ENCODE measurements around the gene ZNF502. TPM values are rescaled to one million over a fixed set of nuclear protein-coding genes. Genes with fewer than 3 reads are reported as not detected.

The ZNF502 gene
- total RNA-seq, 6 experiments from 2014 or later, result 0.50 to 1.7 (median 1.1) TPM

DNA sequence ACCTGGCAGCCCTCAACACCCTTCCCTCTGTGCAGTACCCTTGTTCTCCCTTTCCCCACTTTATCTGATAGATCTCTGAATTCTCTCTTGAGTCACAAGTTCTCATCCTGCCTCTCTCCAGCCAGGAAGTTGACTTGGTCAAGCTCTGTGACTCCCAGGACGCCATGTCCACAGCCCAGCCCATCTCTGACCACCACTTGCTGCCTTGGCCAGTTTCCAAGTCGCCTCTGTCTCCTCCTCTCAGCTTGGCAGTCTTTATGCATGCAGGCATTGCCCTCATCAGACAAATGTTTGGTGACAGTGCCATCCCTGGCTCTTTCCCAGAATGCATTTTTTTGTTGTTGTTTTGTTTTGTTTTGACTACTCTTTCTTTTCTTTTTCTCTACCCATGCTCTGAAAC lies 38.2 kb upstream of the ZNF502 start:
- H3K27ac ChIP-seq, result no peak overlapping the region
- 21% methylated on average over 2 of the region's 2 CpGs for WGBS (ENCODE audit: insufficient coverage, low coverage, low lambda C conversion rate, missing lambda C conversion rate)

DNA sequence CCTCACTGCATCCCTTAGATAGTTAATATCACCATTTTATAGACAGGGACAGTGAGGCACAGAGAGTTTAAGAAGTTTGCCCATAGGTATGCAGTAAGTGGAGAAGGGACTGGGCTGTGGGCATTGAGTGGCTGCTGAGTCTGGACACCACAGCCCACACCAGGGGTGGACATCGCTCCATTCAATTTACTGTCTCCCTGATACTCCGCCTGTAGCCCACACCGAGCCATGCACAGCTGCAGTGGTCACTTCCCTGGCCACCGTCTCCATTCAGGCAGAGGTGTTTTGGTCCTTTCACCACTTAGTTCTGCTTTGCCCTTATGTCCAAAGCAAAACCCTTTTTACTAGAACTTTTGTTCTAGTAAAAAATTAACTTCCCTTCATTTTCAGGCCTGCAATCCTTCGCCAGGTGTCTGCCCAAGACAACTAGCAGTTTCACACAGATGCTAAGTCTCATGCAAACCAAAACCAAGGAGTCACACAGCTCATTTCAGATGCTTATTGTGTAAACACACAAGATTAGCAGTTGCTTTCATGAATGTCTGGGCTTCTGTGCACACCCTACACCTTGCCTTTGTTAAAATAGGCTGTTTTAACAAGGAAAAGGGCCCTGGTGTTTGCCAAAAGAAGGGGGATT lies 33.9 kb upstream of the ZNF502 start:
- no peaks in the 10 kb centered on the region for H3K27me3 ChIP-seq
- no peak overlapping the region for H3K27ac ChIP-seq
- no peaks in the 10 kb centered on the region for H3K9me3 ChIP-seq
- no peak for TF ChIP-seq POLR2A (IDR thresholded peaks at IDR 0.05)
- TF ChIP-seq, protein P1, sequence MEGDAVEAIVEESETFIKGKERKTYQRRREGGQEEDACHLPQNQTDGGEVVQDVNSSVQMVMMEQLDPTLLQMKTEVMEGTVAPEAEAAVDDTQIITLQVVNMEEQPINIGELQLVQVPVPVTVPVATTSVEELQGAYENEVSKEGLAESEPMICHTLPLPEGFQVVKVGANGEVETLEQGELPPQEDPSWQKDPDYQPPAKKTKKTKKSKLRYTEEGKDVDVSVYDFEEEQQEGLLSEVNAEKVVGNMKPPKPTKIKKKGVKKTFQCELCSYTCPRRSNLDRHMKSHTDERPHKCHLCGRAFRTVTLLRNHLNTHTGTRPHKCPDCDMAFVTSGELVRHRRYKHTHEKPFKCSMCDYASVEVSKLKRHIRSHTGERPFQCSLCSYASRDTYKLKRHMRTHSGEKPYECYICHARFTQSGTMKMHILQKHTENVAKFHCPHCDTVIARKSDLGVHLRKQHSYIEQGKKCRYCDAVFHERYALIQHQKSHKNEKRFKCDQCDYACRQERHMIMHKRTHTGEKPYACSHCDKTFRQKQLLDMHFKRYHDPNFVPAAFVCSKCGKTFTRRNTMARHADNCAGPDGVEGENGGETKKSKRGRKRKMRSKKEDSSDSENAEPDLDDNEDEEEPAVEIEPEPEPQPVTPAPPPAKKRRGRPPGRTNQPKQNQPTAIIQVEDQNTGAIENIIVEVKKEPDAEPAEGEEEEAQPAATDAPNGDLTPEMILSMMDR (IDR thresholded peaks at IDR 0.05), result no peak
- intact Hi-C loops (cut with DNase I), result no loop called here
- H3K4me1 ChIP-seq, result no peaks in the 10 kb centered on the region
- no peaks in the 10 kb centered on the region for H3K36me3 ChIP-seq
- H3K4me3 ChIP-seq, result no peak overlapping the region
- ATAC-seq, result no peak
- WGBS (ENCODE audit: insufficient coverage, low coverage, low lambda C conversion rate, missing lambda C conversion rate), result 90% methylated on average over 5 of the region's 5 CpGs
- no peak for DNase-seq

More for the DNA sequence above, 38.2 kb upstream of the ZNF502 start:
- Histone ChIP-seq H3K4me3 (no peak overlapping the region), H3K27me3 (no peaks in the 10 kb centered on the region), H3K9me3 (no peaks in the 10 kb centered on the region), H3K4me1 (no peaks in the 10 kb centered on the region), H3K36me3 (no peaks in the 10 kb centered on the region)
- intact Hi-C loops (cut with DNase I), result no loop called here
- no peak for TF ChIP-seq POLR2A (IDR thresholded peaks at IDR 0.05)
- TF ChIP-seq, protein P1 (IDR thresholded peaks at IDR 0.05), result no peak
- ATAC-seq (no peak), DNase-seq (no peak)

DNA sequence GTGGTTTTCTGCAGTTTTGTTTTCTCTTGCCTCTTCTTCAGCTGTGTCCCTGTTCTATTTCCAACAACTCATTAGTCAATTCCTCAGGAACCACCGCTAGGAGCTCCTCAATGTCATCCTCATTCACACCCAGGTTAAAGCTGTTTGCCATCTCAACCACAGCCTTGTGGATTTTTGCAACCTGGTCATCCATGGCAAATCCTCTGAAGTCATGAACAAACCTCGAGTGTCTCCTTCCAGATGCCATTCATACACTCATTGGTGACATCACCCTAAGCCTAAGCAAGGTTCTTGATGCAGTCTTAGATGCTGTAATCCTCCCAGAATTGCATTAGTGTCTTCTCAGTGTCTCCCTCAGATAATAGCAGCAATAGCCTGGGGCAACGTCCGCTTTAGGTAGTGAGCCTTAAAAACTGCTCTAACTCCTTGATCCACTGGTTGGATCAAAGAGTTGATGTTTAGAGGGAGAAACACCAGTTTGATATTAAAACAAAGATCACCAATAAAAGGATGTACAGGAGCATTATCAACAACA lies 31.5 kb upstream of the ZNF502 start:
- no peaks in the 10 kb centered on the region for H3K27me3 ChIP-seq

DNA sequence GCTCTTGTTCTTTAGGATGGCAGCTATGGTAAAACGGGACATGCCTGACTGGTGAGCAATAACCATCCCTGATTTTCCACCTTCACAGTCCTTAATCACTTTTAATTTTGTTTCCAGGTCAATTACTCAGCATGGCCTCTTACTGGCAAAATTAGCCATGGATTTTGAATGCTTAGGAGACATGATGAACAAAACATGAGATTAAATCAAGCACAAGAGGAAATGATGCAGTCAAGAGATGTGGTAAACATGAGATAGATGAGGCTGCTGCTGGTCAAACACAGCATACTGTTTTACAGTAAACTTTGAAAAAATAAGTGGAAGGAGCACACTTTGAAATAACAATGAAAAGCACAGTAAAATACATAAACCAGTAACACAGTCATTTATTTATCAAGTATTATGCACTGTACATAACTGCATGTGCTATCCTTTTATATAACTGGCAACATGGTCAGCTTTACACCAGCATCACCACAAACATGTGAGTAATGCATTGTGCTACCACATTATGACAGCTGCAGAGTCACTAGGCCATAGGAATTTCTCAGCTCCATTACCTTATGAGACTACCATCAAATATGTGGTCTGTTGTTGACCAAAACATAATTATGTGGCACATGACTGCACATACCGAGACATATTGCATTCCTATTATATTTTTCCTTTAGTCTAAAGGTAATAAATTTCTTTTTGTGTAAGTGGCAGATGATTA lies 30.1 kb upstream of the ZNF502 start:
- TF ChIP-seq, protein P1 (IDR thresholded peaks at IDR 0.05), result no peak
- no peak for TF ChIP-seq POLR2A (IDR thresholded peaks at IDR 0.05)
- ATAC-seq, result no peak

More for the DNA sequence above, 31.5 kb upstream of the ZNF502 start:
- no peak for TF ChIP-seq POLR2A (IDR thresholded peaks at IDR 0.05)
- TF ChIP-seq, protein P1 (IDR thresholded peaks at IDR 0.05), result no peak
- Histone ChIP-seq H3K36me3 (no peaks in the 10 kb centered on the region), H3K4me3 (no peak overlapping the region), H3K9me3 (no peaks in the 10 kb centered on the region), H3K27ac (no peak overlapping the region), H3K4me1 (no peaks in the 10 kb centered on the region)
- WGBS (ENCODE audit: insufficient coverage, low coverage, low lambda C conversion rate, missing lambda C conversion rate), result 90% methylated on average over 4 of the region's 4 CpGs
- no peak for DNase-seq
- intact Hi-C loops (cut with DNase I), result no loop called here
- no peak for ATAC-seq

More for the DNA sequence above, 30.1 kb upstream of the ZNF502 start:
- Histone ChIP-seq H3K36me3 (no peaks in the 10 kb centered on the region), H3K4me1 (no peaks in the 10 kb centered on the region), H3K27ac (no peak overlapping the region), H3K4me3 (no peak overlapping the region), H3K27me3 (no peaks in the 10 kb centered on the region), H3K9me3 (no peaks in the 10 kb centered on the region)
- WGBS (ENCODE audit: insufficient coverage, low coverage, low lambda C conversion rate, missing lambda C conversion rate), result 67% methylated on average over 2 of the region's 2 CpGs
- intact Hi-C loops (cut with DNase I), result no loop called here
- DNase-seq, result no peak

Measured in right lobe of liver (tissue), 6 donors.